Breast epithelium (tissue), 3 donors: ENCODE results near the gene SAXO1.

Experiments
- CTCF ChIP-seq, 3 donors: fragments of 450-650 bp; IDR thresholded peaks; one replicate each; pipeline ENCODE4 v1.5.1; 2016 to 2017; ENCODE audit warnings: antibody characterized with exemption in 3 of 3, mild to moderate bottlenecking in 3 of 3, moderate library complexity in 3 of 3
- POLR2A ChIP-seq: fragments of 450-650 bp; IDR thresholded peaks from one replicate; pipeline ENCODE4 v1.6.1; 2016; ENCODE audit warnings: antibody characterized with exemption, mild to moderate bottlenecking, moderate library complexity

- TF ChIP-seq POLR2A: no peak
- no peak for TF ChIP-seq CTCF (IDR thresholded peaks at IDR 0.05)
Observed at GRCh38 chr9:18980189-18980588, 52.8 kb downstream of the SAXO1 start.
